DMS153 treated with DMSO at 0.1 percent for 48 hours (cell line): ENCODE measurements around the gene TFAP2E.

ENCODE experiments used
- DNase-seq: peaks from one replicate; lab custom pipeline; 2025; ENCODE audit not compliant: unreplicated experiment; lab: John Stamatoyannopoulos, UW

TFAP2E gene

GRCh38 chr1:35640380-35641232, 67.5 kb downstream of the TFAP2E start:
- DNase-seq, result no peak

GRCh38 chr1:35641233-35641866, 68.2 kb downstream of the TFAP2E start, which contains the start of gene PSMB2:
PSMB2 (minus strand) TSS chr1:35641526; CDS start chr1:35641432, 94 bp downstream.
- peak; percentile 100 for DNase-seq

DNA sequence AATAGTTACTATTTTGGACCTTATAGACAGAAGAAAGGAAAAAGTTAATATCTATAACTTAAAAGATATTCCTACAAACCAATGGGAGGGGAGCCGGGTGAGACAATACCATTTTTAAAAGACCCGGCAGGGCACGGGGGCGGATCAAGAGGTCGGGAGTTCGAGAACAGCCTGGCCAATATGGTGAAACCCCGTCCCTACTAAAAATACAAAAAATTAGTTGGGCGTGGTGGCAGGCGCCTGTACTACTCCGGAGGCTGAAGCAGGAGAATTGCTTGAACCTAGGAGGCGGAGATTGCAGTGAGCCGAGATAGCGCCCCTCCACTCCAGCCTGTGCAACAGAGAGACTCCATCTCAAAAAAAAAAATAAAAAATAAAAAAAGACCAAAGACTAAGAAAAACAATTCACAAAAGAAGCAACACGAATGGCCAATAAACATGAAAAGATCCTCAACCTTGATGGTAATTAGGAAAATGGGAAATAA, 69.4 kb downstream of the TFAP2E start:
- no peak for DNase-seq

GRCh38 chr1:35644204-35644603, 71.1 kb downstream of the TFAP2E start:
- no peak for DNase-seq
